ENCODE data around the gene MEST. TPM values are rescaled to one million over a fixed set of nuclear protein-coding genes. Genes with fewer than 3 reads are reported as not detected.

Gene MEST
- total and polyA plus RNA-seq, 2 of the 13 experiments (the other 11 are each of a cell fraction or from before 2014, with no cell fraction given) = 49.5 to 54.6 TPM

DNA sequence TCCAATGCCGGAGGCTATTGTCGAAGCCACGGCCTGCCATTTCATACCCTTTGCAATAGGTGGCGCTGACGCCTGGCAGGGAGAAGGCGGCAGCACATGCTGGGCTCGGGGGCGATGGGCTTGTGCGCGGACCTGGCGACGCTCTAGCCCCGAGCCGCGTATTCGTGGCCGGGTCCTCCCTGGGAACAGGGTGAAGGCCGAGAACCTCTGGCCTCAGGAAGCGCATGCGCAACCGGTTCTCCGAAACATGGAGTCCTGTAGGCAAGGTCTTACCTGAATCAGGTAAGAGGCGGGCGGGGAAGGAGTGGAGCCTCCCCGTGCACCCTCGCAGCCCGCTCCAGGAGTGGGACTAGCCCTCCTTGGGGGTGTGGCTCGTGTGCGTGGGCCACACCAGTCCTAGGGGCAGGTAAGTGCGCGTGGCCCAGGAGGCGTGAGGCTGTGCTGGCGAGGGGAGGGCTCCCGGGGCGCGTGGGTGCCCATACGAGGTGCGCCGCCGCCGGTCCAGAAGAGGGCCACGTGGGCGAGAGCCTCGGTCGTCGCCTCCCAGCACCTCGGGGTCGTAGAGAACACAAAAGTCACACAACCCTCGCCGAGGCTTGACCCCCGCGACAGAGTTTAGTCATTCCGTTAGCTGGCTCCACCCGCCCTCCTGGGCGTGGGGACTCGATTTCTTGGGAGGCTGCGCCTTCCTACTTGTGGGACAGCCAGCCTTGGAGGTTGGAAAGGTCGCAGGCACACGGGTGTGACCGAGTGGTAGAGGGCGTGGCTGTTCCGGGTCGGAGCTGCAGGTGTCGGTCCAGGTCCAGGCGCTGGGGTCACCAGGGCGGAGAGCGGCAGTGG is 5.6 kb upstream of the MEST start (continued):
- TF ChIP-seq ZNF615 (CRISPR knock-in tag; IDR thresholded peaks at IDR 0.05; ENCODE audit: borderline replicate concordance) = 0 out of 2 replicates have a peak, but pooled peaks have one; percentile 51
- TF ChIP-seq, protein P1, sequence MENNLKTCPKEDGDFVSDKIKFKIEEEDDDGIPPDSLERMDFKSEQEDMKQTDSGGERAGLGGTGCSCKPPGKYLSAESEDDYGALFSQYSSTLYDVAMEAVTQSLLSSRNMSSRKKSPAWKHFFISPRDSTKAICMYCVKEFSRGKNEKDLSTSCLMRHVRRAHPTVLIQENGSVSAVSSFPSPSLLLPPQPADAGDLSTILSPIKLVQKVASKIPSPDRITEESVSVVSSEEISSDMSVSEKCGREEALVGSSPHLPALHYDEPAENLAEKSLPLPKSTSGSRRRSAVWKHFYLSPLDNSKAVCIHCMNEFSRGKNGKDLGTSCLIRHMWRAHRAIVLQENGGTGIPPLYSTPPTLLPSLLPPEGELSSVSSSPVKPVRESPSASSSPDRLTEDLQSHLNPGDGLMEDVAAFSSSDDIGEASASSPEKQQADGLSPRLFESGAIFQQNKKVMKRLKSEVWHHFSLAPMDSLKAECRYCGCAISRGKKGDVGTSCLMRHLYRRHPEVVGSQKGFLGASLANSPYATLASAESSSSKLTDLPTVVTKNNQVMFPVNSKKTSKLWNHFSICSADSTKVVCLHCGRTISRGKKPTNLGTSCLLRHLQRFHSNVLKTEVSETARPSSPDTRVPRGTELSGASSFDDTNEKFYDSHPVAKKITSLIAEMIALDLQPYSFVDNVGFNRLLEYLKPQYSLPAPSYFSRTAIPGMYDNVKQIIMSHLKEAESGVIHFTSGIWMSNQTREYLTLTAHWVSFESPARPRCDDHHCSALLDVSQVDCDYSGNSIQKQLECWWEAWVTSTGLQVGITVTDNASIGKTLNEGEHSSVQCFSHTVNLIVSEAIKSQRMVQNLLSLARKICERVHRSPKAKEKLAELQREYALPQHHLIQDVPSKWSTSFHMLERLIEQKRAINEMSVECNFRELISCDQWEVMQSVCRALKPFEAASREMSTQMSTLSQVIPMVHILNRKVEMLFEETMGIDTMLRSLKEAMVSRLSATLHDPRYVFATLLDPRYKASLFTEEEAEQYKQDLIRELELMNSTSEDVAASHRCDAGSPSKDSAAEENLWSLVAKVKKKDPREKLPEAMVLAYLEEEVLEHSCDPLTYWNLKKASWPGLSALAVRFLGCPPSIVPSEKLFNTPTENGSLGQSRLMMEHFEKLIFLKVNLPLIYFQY (CRISPR knock-in tag; IDR thresholded peaks at IDR 0.05; ENCODE audit: borderline replicate concordance) = peak; percentile 43; the same call in 1 of the 2 replicates
- TF ChIP-seq, protein P2, sequence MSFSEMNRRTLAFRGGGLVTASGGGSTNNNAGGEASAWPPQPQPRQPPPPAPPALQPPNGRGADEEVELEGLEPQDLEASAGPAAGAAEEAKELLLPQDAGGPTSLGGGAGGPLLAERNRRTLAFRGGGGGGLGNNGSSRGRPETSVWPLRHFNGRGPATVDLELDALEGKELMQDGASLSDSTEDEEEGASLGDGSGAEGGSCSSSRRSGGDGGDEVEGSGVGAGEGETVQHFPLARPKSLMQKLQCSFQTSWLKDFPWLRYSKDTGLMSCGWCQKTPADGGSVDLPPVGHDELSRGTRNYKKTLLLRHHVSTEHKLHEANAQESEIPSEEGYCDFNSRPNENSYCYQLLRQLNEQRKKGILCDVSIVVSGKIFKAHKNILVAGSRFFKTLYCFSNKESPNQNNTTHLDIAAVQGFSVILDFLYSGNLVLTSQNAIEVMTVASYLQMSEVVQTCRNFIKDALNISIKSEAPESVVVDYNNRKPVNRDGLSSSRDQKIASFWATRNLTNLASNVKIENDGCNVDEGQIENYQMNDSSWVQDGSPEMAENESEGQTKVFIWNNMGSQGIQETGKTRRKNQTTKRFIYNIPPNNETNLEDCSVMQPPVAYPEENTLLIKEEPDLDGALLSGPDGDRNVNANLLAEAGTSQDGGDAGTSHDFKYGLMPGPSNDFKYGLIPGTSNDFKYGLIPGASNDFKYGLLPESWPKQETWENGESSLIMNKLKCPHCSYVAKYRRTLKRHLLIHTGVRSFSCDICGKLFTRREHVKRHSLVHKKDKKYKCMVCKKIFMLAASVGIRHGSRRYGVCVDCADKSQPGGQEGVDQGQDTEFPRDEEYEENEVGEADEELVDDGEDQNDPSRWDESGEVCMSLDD (CRISPR knock-in tag; IDR thresholded peaks at IDR 0.05; ENCODE audit: borderline replicate concordance) = no peak
- peak; percentile 56; the same call in 1 of the 2 replicates for TF ChIP-seq POLR2G (IDR thresholded peaks at IDR 0.05; ENCODE audit: low read depth, low read length)
- peak; percentile 63; the same call in 1 of the 2 replicates for TF ChIP-seq REL (CRISPR knock-in tag; conservative IDR thresholded peaks at IDR 0.05)
- TF ChIP-seq NFKBIZ (CRISPR knock-in tag; IDR thresholded peaks at IDR 0.05) = 0 out of 2 replicates have a peak, but pooled peaks have one; percentile 54
- no peak for TF ChIP-seq ZNF121 (CRISPR knock-in tag; IDR thresholded peaks at IDR 0.05)
- TF ChIP-seq, protein P3, sequence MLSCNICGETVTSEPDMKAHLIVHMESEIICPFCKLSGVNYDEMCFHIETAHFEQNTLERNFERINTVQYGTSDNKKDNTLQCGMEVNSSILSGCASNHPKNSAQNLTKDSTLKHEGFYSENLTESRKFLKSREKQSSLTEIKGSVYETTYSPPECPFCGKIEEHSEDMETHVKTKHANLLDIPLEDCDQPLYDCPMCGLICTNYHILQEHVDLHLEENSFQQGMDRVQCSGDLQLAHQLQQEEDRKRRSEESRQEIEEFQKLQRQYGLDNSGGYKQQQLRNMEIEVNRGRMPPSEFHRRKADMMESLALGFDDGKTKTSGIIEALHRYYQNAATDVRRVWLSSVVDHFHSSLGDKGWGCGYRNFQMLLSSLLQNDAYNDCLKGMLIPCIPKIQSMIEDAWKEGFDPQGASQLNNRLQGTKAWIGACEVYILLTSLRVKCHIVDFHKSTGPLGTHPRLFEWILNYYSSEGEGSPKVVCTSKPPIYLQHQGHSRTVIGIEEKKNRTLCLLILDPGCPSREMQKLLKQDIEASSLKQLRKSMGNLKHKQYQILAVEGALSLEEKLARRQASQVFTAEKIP (CRISPR knock-in tag; IDR thresholded peaks at IDR 0.05; ENCODE audit: borderline replicate concordance) = no peak
- TF ChIP-seq, protein P4, sequence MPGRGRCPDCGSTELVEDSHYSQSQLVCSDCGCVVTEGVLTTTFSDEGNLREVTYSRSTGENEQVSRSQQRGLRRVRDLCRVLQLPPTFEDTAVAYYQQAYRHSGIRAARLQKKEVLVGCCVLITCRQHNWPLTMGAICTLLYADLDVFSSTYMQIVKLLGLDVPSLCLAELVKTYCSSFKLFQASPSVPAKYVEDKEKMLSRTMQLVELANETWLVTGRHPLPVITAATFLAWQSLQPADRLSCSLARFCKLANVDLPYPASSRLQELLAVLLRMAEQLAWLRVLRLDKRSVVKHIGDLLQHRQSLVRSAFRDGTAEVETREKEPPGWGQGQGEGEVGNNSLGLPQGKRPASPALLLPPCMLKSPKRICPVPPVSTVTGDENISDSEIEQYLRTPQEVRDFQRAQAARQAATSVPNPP (CRISPR knock-in tag; IDR thresholded peaks at IDR 0.05) = no peak
- TF ChIP-seq SAP130 (CRISPR knock-in tag; IDR thresholded peaks at IDR 0.05; ENCODE audit: low read depth) = peak; percentile 66
- TF ChIP-seq KDM5A (IDR thresholded peaks at IDR 0.05; ENCODE audit: borderline replicate concordance, low read length) = no peak
- TF ChIP-seq RFX3 (CRISPR knock-in tag; IDR thresholded peaks at IDR 0.05) = no peak
- TF ChIP-seq ZNF781 (CRISPR knock-in tag; IDR thresholded peaks at IDR 0.05; ENCODE audit: borderline replicate concordance, not compliant biosample characterization) = peak; percentile 80
